ENCODE data around the gene PTH2R. TPM values are rescaled to one million over a fixed set of nuclear protein-coding genes. Genes with fewer than 3 reads are reported as not detected.

Gene PTH2R
- total and polyA plus RNA-seq, 2 of the 4 experiments (the other 2 are of a cell fraction): under 0.01 TPM; not detected in 1

DNA sequence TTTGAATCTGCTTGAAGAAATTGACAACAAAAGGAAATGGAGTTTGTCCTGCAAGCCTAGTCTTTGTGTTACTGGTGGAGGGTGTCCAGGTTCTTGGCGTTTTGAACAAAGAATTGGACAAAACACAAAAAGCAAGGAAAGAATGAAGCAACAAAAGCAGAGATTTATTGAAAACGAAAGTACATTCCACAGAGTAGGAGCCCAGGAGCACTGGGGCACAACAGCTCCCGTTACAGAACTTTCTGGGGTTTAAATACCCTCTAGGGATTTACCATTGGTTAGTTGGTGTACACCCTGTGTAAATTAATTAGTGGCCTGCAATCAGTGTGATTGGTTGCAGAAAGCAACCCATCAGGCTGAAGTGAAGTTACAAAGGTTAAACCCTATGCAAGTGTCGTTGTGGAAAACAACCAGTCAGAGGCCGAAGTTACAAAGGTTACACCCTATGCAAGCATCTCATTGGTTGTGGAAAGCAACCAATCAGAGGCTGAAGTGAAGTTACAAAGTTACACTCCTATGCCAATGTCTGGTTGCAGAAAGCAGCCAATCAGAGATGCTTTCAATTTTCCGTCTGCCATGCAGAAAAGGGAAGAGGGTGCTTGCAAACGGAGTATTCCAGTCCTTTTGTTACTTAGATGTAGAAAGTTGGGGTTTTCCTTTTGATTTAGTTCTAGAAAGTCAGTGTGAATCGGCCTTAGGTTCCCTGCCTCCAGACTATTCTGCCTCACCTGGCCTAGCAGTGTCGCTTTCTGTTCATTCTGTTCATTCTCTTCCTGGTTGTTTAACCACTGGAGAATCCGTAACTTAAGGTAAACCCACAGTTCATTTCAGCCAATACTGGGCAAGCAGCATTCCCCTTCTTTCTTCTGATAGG lies 47.6 kb upstream of the PTH2R start:
- no peak overlapping the region for H2BK20ac ChIP-seq (ENCODE audit: low read depth, low read length)
- no peaks in the 10 kb centered on the region; a peak in 2 of 4 replicates for H3K79me1 ChIP-seq (ENCODE audit: low read depth in 1 of 2, low read length in 2 of 2)
- no peak overlapping the region for H2AK5ac ChIP-seq (ENCODE audit: low read depth, low read length)
- 100% methylated on average over 1 of the region's 10 CpGs; no CpG with 5 or more reads in 1 of the 2 experiments for WGBS, 2 experiments (ENCODE audit: extremely low coverage in 2 of 2, insufficient read length in 1 of 2)
- BruUV-seq (replicated peaks): no TSS peak
- H3K14ac ChIP-seq (replicated peaks; ENCODE audit: low read depth, low read length): no peak overlapping the region
- H3K27me3 ChIP-seq (ENCODE audit: control insufficient read depth, insufficient read depth, low read length): no peaks in the 10 kb centered on the region; the same call in 1 of the 2 replicates
- H3K18ac ChIP-seq (ENCODE audit: low read depth, low read length): no peak overlapping the region
- no peak overlapping the region for H3K56ac ChIP-seq (ENCODE audit: extremely low read depth, insufficient read depth, low read length)
- no peak overlapping the region for H3K23ac ChIP-seq (ENCODE audit: low read depth, low read length)
- H3K4me2 ChIP-seq (ENCODE audit: low read depth, low read length): no peak overlapping the region
- H2BK5ac ChIP-seq (ENCODE audit: low read depth, low read length, poor library complexity, severe bottlenecking): no peak overlapping the region
- H3K9me1 ChIP-seq (ENCODE audit: insufficient read depth, low read length): no peaks in the 10 kb centered on the region
- dilution Hi-C loops (cut with HindIII; ENCODE audit: low sequenced_read_pairs, unreplicated experiment): no loop called here
- POLR2A ChIA-PET (ENCODE audit: unreplicated experiment): no interaction called here
- no peak for ATAC-seq (ENCODE audit: low read depth)
- H2BK120ac ChIP-seq (ENCODE audit: low read depth, low read length): no peak overlapping the region
- peaks cover 13% of the 10 kb centered on the region for H3K36me3 ChIP-seq (ENCODE audit: control insufficient read depth, insufficient read depth, low read length)
- H4K5ac ChIP-seq (ENCODE audit: low read depth, low read length): no peak overlapping the region
- no peak overlapping the region for H4K91ac ChIP-seq (ENCODE audit: insufficient read depth, low read depth, low read length)
- H4K20me1 ChIP-seq (ENCODE audit: insufficient read depth, low read length): no peaks in the 10 kb centered on the region
- no peak for DNase-seq
- H3K4me1 ChIP-seq (ENCODE audit: control insufficient read depth, insufficient read depth, low read length): no peaks in the 10 kb centered on the region
- in situ Hi-C loops (cut with MboI; ENCODE audit: low sequenced_read_pairs): no loop called here
- no peak overlapping the region for H2AFZ ChIP-seq (replicated peaks; ENCODE audit: low read length, poor library complexity)
- CTCF ChIA-PET: no interaction called here
- H4K8ac ChIP-seq (ENCODE audit: low read depth in 2 of 2, low read length in 2 of 2): no peak overlapping the region
- no peak overlapping the region for H2BK15ac ChIP-seq (ENCODE audit: low read depth, low read length)
- H3K9ac ChIP-seq (ENCODE audit: low read depth, low read length): no peak overlapping the region
- H3K9me3 ChIP-seq (ENCODE audit: control insufficient read depth, insufficient read depth, low read length): no peaks in the 10 kb centered on the region
- no peak overlapping the region for H2AK9ac ChIP-seq (replicated peaks; ENCODE audit: low read depth, low read length, poor library complexity)
- no peak overlapping the region for H3K4ac ChIP-seq (ENCODE audit: low read depth, low read length)
- no peak overlapping the region for H3K27ac ChIP-seq (ENCODE audit: insufficient read depth, low read length)
- intact Hi-C loops (cut with micrococcal nuclease): loop anchor here (10.0 kb wide), 1 partner anchor 184 kb away; no protein-coding TSS in a partner anchor
- no peak overlapping the region for H3K4me3 ChIP-seq (ENCODE audit: insufficient read depth, low read depth, low read length)
- TF ChIP-seq RAD21 (IDR thresholded peaks at IDR 0.05; ENCODE audit: low read length): no peak
- no peak for TF ChIP-seq POLR2A (IDR thresholded peaks at IDR 0.05; ENCODE audit: low read depth, low read length)
- no peak for TF ChIP-seq NFE2L2 (IDR thresholded peaks at IDR 0.05; ENCODE audit: low read depth, low read length)
- TF ChIP-seq MAZ (IDR thresholded peaks at IDR 0.05; ENCODE audit: borderline replicate concordance, low read depth, low read length): no peak
- TF ChIP-seq, protein P1, sequence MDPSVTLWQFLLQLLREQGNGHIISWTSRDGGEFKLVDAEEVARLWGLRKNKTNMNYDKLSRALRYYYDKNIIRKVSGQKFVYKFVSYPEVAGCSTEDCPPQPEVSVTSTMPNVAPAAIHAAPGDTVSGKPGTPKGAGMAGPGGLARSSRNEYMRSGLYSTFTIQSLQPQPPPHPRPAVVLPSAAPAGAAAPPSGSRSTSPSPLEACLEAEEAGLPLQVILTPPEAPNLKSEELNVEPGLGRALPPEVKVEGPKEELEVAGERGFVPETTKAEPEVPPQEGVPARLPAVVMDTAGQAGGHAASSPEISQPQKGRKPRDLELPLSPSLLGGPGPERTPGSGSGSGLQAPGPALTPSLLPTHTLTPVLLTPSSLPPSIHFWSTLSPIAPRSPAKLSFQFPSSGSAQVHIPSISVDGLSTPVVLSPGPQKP (IDR thresholded peaks at IDR 0.05; ENCODE audit: borderline replicate concordance, low read depth, low read length): no peak
- TF ChIP-seq, protein P2, sequence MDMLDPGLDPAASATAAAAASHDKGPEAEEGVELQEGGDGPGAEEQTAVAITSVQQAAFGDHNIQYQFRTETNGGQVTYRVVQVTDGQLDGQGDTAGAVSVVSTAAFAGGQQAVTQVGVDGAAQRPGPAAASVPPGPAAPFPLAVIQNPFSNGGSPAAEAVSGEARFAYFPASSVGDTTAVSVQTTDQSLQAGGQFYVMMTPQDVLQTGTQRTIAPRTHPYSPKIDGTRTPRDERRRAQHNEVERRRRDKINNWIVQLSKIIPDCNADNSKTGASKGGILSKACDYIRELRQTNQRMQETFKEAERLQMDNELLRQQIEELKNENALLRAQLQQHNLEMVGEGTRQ (IDR thresholded peaks at IDR 0.05; ENCODE audit: low read depth, low read length): no peak
- TF ChIP-seq MAFK (IDR thresholded peaks at IDR 0.05; ENCODE audit: low read depth, low read length): no peak
- no peak for TF ChIP-seq BHLHE40 (IDR thresholded peaks at IDR 0.05; ENCODE audit: low read depth, low read length)
- TF ChIP-seq SMC3 (IDR thresholded peaks at IDR 0.05; ENCODE audit: low read depth, low read length): no peak
- TF ChIP-seq CHD1 (IDR thresholded peaks at IDR 0.05; ENCODE audit: low read depth, low read length): no peak
- TF ChIP-seq RFX5 (IDR thresholded peaks at IDR 0.05; ENCODE audit: low read depth, low read length): no peak
- TF ChIP-seq RCOR1 (IDR thresholded peaks at IDR 0.05; ENCODE audit: insufficient replicate concordance, low read length): no peak
- no peak for TF ChIP-seq MXI1 (IDR thresholded peaks at IDR 0.05; ENCODE audit: borderline replicate concordance, low read depth, low read length)
- no peak for TF ChIP-seq FOS (IDR thresholded peaks at IDR 0.05; ENCODE audit: low read depth, low read length)
- no peak for TF ChIP-seq CEBPB (IDR thresholded peaks at IDR 0.05; ENCODE audit: low read depth, low read length)

Data from IMR-90 (cell line).